Small intestine (tissue), 7 donors: ENCODE data around the gene CACNA1I. TPM values are rescaled to one million over a fixed set of nuclear protein-coding genes. Genes with fewer than 3 reads are reported as not detected.

Source experiments
- DNase-seq, 2 donors: peaks; one replicate each; pipeline versions ENCODE4 v3.0.0 to v3.0.0-alpha.2; 2013
- FAIRE-seq: peaks from 2 replicates; lab custom pipeline; 2012; peaks lifted over from hg19 to GRCh38; lab: Jason Lieb, UNC
- H3K27ac ChIP-seq, 3 donors: one replicate each; pipeline ENCODE4 v1.5.1; 2013; ENCODE audit warnings: low read length in 2 of 3, mild to moderate bottlenecking in 2 of 3, control low read depth in 1 of 3, inconsistent platforms in 1 of 3, low read depth in 1 of 3, moderate library complexity in 1 of 3
- H3K27me3 ChIP-seq, 3 donors: one replicate each; pipeline ENCODE4 v1.6.1; 2013; ENCODE audit warnings: low read length in 3 of 3, inconsistent platforms in 1 of 3; ENCODE audit not compliant: control insufficient read depth in 3 of 3, insufficient read depth in 3 of 3
- H3K36me3 ChIP-seq, 3 donors: one replicate each; pipeline ENCODE4 v1.6.1; 2013; ENCODE audit warnings: low read length in 3 of 3, inconsistent platforms in 1 of 3, low read depth in 1 of 3, mild to moderate bottlenecking in 1 of 3, moderate library complexity in 1 of 3; ENCODE audit not compliant: control insufficient read depth in 3 of 3, insufficient read depth in 2 of 3
- H3K4me1 ChIP-seq, 3 donors: one replicate each; pipeline ENCODE4 v1.6.1; 2013; ENCODE audit warnings: low read length in 2 of 3, inconsistent platforms in 1 of 3, low read depth in 1 of 3, mild to moderate bottlenecking in 1 of 3, moderate library complexity in 1 of 3; ENCODE audit not compliant: control insufficient read depth in 3 of 3, insufficient read depth in 2 of 3
- H3K4me3 ChIP-seq, 3 donors: one replicate each; pipeline ENCODE4 v1.5.1; 2013; ENCODE audit warnings: low read length in 3 of 3, control low read depth in 1 of 3, inconsistent platforms in 1 of 3, low read depth in 1 of 3, mild to moderate bottlenecking in 1 of 3, moderate library complexity in 1 of 3
- H3K9me3 ChIP-seq, 2 donors: one replicate each; pipeline ENCODE4 v1.6.1; 2013; ENCODE audit warnings: low read depth in 1 of 2, low read length in 1 of 2; ENCODE audit not compliant: control insufficient read depth in 2 of 2, insufficient read depth in 1 of 2
- WGBS, 3 donors: extraction: QIAGEN DNeasy Blood & Tissue Kit; methylation state at CpG; one replicate each; pipeline ENCODE4 v1.1.7; 2013; 5-methylcytosine and 5-hydroxymethylcytosine counted together
- polyA plus RNA-seq, 4 donors: library from polyadenylated mRNA; stranded (reverse) in 3 of 4; unstranded in 1 of 4; fragments of 200-250 nt in 3 of 4; fragments of 120-200 nt in 1 of 4; gene quantifications; one replicate each; pipeline versions ENCODE4 v1.2.1 to v1.2.3, GENCODE V29; 2013
- donor health status: healthy with polysubstance abuse.
- donor health status: control.
- donor health status: control.
- donor health status: Bipolar disorder and iron deficiency.
- donor health status: healthy.

The CACNA1I gene
- polyA plus RNA-seq, 4 donors, result under 0.01 to 0.25 (median 0.18) TPM; not detected in 1

- Histone ChIP-seq H3K27me3 (peaks cover 0 to 2% (median 0%) of the 10 kb centered on the region in 3 donors), H3K9me3 (no peaks in the 10 kb centered on the region), H3K4me3 (no peak overlapping the region), H3K27ac (no peak overlapping the region), H3K36me3 (no peaks in the 10 kb centered on the region), H3K4me1 (no peaks in the 10 kb centered on the region)
- DNase-seq (no peak), FAIRE-seq (no peak)
- WGBS, 3 donors, result 61 to 74% (median 65%) methylated on average over 8 to 9 of the region's 9 CpGs
Observed at GRCh38 chr22:39643311-39644083, 72.9 kb downstream of the CACNA1I start.

GRCh38 chr22:39645532-39645931, 75.0 kb downstream of the CACNA1I start:
- Histone ChIP-seq H3K27me3 (peaks cover 0 to 2% (median 0%) of the 10 kb centered on the region in 3 donors), H3K4me3 (no peak overlapping the region), H3K9me3 (no peaks in the 10 kb centered on the region), H3K4me1 (no peaks in the 10 kb centered on the region), H3K36me3 (no peaks in the 10 kb centered on the region), H3K27ac (no peak overlapping the region)
- WGBS, 3 donors, result 67 to 78% (median 69%) methylated on average over 6 of the region's 6 CpGs
- no peak for FAIRE-seq
- no peak for DNase-seq

- no peak for DNase-seq
- Histone ChIP-seq H3K27me3 (peaks cover 0 to 2% (median 0%) of the 10 kb centered on the region in 3 donors), H3K4me1 (no peaks in the 10 kb centered on the region), H3K27ac (no peak overlapping the region), H3K4me3 (no peak overlapping the region), H3K36me3 (no peaks in the 10 kb centered on the region), H3K9me3 (peaks cover 0 to 3% of the 10 kb centered on the region in 2 donors)
- WGBS, 3 donors, result 47 to 81% (median 54%) methylated on average over 27 to 31 of the region's 31 CpGs
- FAIRE-seq, result no peak
Observed at GRCh38 chr22:39646398-39647063, 76.0 kb downstream of the CACNA1I start.

GRCh38 chr22:39647836-39648629, 77.5 kb downstream of the CACNA1I start:
- FAIRE-seq, result no peak
- H3K9me3 ChIP-seq, result peaks cover 0 to 5% of the 10 kb centered on the region in 2 donors
- 80 to 86% (median 86%) methylated on average over 34 to 35 of the region's 35 CpGs for WGBS, 3 donors
- no peak overlapping the region for H3K4me3 ChIP-seq
- no peak overlapping the region for H3K27ac ChIP-seq
- DNase-seq, result no peak
- no peaks in the 10 kb centered on the region for H3K4me1 ChIP-seq
- no peaks in the 10 kb centered on the region for H3K27me3 ChIP-seq
- no peaks in the 10 kb centered on the region for H3K36me3 ChIP-seq

GRCh38 chr22:39648630-39648950, 78.0 kb downstream of the CACNA1I start:
- H3K27ac ChIP-seq, result no peak overlapping the region
- DNase-seq (no peak), FAIRE-seq (no peak)
- no peaks in the 10 kb centered on the region for H3K27me3 ChIP-seq
- H3K36me3 ChIP-seq, result no peaks in the 10 kb centered on the region
- 87 to 91% (median 88%) methylated on average over 5 of the region's 5 CpGs for WGBS, 3 donors
- peaks cover 0 to 5% of the 10 kb centered on the region in 2 donors for H3K9me3 ChIP-seq
- no peak overlapping the region for H3K4me3 ChIP-seq
- no peaks in the 10 kb centered on the region for H3K4me1 ChIP-seq

- FAIRE-seq, result no peak
- H3K27me3 ChIP-seq, result no peaks in the 10 kb centered on the region
- 94 to 95% (median 95%) methylated on average over 36 to 41 of the region's 41 CpGs for WGBS, 3 donors
Observed at GRCh38 chr22:39649500-39650089, 79.0 kb downstream of the CACNA1I start.

GRCh38 chr22:39651053-39651996, 80.8 kb downstream of the CACNA1I start:
- Histone ChIP-seq H3K4me1 (no peaks in the 10 kb centered on the region), H3K27ac (no peak overlapping the region), H3K36me3 (no peaks in the 10 kb centered on the region), H3K27me3 (peaks cover 0 to 8% (median 2%) of the 10 kb centered on the region in 3 donors), H3K9me3 (peaks cover 0 to 5% of the 10 kb centered on the region in 2 donors), H3K4me3 (no peak overlapping the region)
- 75 to 79% (median 79%) methylated on average over 24 of the region's 24 CpGs for WGBS, 3 donors
- no peak for FAIRE-seq
- no peak for DNase-seq

More at GRCh38 chr22:39649500-39650089, 79.0 kb downstream of the CACNA1I start:
- H3K36me3 ChIP-seq, result no peaks in the 10 kb centered on the region
- H3K9me3 ChIP-seq, result peaks cover 0 to 5% of the 10 kb centered on the region in 2 donors
- H3K4me3 ChIP-seq, result no peak overlapping the region
- no peak for DNase-seq
- no peaks in the 10 kb centered on the region for H3K4me1 ChIP-seq
- no peak overlapping the region for H3K27ac ChIP-seq
